GM21390 (cell line): Measurements from ENCODE around the gene TSHR.

ENCODE experiments used
- ATAC-seq: cut with Tn5 transposase; IDR thresholded peaks from one replicate; pipeline ENCODE4 v1.9.1; 2021; ENCODE audit not compliant: unreplicated experiment

Gene TSHR

DNA sequence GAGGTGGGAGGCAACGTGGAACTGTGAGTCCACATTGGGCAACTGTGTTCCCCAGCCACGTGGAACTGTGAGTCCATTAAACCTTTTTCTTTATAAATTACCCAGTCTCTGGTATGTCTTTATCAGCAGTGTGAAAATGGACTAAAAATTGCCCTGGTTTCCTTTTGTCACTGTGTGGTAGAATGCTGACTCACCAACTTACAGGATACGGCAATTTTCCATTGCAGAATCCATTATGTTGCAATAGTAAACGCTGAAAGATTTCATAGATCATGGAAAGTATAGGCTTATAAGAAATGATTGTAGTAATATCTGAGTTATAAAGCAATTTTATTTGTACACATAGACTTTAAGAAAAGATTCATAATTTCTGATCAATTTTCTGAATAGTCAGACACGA is 172.4 kb downstream of the TSHR start:
- ATAC-seq, result no peak

- ATAC-seq, result no peak
Measured at GRCh38 chr14:81129242-81129641, 173.8 kb downstream of the TSHR start.

GRCh38 chr14:81132468-81132867 is 177.0 kb downstream of the TSHR start:
- no peak for ATAC-seq

DNA sequence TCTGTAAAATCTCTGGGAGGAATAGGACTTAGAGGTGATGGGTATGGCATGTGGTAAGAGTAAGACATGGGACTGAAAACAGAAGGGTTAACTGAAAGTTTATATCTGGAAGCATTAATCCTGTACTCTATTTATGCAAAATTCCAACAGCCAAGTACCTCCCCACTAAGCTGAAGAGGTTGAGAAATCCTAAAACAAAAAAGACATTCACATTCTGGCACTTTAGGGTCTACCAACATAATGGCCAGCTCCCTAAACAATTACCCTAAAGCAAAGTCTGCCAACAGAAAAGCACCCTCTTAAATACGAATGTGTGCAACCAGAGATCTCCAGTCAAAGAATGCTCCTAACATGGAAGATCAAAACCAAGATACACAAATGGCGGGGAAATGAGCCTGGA is 178.0 kb downstream of the TSHR start:
- ATAC-seq, result no peak

DNA sequence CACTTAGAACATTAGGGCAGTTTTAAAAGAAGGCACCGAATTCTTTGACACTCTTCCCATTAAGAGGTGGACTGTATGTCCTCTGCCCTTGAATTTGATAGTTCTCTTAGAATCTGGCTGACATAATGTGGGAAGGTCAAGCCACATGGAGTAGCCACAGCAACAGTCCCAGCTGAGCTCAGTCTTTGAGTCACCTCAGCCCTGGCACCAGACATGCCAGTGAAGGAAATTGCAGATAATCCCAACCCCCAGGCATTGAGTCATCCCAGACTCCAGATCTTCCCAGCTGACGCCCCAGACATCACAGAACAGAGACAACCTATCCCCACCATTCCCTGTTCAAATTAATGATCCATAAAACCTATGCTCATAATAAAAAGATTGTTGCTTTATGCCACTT is 181.9 kb downstream of the TSHR start:
- no peak for ATAC-seq

DNA sequence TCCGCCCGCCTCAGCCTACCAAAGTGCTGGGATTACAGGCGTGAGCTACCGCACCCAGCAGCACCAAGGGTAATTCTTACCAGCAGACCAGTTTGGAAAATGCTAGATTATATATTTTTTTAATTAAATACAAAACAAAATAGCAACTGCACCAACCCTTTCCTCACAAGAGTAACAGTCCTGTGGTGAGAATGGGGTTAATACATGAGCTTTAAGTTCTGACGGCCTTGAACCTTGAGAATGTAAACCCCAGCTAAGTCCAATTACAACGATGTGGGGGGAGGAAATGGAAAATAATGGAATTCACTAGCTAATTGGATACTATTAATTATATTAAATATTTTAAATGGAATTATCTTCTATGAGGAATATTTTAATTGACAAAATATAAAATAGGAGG is 183.0 kb downstream of the TSHR start:
- ATAC-seq, result no peak

DNA sequence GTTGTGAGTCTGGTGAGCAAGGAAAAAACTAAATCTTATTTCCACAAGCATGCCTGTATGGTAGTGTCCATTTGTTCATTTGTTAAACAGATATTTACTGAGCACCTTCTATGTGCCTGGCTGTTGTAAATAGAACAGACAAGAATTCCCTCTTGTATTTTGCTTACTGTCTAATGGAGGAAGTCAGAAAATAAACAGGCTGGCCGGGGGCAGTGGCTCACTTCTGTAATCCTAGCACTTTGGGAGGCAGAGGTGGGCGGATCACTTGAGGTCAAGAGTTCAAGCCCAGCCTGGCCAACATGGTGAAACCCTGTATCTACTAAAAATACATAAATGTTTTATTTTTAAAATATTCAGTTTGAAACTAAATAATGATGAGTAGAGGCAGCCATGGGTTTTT is 186.0 kb downstream of the TSHR start:
- ATAC-seq, result no peak

- no peak for ATAC-seq
Measured at GRCh38 chr14:81143793-81144192, 188.4 kb downstream of the TSHR start.

DNA sequence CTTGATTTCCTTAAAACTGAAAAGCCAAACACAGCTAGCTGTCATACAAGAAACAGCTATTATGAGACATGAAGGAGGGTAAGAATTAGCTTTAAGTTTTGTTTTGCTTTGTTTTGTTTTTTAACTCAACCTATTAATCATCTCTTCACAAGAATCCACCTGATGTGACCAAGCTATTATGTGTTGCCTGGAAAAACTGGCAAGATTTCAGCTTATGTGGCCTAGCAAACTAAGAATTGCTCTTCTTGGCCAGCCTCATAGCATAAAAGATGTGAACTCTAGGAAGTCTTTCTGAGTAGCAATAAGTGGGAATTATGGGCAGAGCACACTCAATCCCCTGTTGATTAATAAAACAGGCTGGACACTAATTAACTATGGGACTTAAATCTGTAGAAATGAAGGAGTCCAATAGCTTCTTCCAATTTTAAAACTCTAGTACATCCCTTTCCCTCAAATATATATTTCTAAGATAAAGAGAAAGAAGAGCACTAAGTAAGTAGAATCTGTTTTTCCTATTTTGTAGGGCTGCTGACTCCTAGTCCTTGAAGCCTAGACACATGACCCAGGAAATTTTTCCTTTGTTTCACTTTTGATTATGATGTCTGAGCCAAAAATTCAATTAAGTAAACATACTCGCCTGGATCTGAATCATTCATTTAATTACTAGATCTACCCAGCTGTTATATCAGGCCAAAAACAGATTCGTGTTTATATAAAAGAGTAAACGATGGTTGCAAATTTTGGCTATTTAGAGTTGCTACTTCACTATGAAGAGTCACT is 189.6 kb downstream of the TSHR start:
- no peak for ATAC-seq

DNA sequence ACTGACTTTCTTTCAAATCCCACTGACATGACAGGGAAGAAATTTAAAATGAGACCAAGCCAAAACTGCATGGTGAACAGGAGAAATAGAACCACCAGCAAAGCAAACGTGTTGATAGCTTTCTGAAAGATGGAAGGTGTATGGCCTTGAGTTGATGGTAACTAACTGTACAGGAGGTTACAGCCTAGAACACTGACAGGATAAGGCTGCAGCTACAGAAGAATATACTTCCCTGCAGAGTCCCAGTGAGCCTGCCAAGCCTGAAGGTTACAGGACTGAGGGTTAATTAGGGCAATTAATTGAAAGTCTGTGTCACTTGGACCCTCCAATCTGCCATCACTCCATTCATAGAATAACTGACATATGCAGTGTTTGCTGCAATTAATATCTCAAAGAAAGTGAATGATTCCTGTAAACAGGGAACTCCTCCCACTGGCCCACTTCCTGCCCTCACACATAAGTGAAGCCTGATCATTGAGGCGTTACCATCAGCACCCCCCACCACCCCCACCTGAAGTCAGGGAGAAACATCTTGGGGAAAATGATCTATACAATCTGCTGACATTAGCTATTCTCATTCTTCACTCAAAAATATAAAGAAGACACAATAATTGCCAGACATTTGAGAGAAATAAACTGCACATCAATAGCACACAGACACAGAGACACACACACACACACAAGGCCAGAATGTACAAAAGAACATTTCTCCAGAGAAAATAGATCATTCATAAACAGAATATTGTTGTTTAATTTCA is 191.9 kb downstream of the TSHR start:
- ATAC-seq, result peak; percentile 80

DNA sequence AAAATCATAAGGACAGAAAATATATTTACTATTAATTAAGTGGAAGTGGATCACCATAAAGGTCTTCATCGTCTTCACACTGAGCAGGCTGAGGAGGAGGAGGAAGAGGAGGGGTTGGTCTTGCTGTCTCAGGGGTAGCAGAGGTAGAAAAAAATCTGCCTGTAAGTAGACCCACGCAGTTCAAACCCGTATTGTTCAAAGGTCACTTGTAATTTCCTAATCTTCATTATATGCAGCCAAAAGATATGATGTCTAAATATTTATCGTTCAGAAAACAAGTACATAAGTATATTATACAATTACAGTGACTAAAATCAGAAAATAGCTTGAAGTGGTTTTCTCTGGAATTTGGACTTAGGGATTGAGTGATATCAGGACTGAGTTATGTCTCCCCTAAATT is 193.2 kb downstream of the TSHR start:
- no peak for ATAC-seq

DNA sequence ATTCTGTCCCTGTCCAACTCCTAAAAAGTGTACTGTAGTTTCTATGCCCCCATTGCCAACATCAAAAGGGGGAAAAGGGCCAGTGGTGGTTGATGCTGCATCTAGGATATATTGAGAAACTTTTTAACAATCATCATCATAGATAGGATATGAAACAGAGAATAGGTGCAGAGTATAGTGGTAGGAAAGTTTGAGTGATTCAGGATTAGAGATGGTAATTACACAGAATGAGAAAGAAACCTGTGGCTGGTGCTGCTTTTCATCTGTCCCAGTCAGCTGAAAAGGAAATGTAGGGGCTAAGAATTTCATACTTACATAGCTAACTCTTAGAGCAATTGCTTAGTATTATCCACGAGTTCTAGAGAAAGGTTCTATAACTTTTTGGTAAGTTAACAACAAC is 197.8 kb downstream of the TSHR start:
- ATAC-seq, result peak; percentile 55

DNA sequence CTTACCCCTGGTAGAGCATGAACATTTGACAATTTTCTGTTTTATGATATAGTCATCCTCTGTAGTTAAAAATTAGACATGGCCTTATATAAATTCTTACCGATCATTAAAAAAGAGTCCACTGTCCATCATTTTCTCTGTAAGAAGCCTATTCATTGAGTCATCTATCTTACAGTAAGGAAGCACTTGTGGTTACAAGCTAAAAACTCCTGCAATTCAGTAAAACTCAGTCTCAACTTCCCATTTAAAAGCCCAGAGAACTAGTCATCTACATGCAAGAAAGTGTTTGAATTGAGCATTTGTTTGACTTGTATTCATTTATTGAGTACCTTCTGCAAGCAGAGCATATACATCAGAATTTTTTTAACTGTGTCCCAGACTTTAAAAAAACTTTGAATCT is 202.0 kb downstream of the TSHR start:
- no peak for ATAC-seq

GRCh38 chr14:81161088-81161487 is 205.7 kb downstream of the TSHR start:
- no peak for ATAC-seq

DNA sequence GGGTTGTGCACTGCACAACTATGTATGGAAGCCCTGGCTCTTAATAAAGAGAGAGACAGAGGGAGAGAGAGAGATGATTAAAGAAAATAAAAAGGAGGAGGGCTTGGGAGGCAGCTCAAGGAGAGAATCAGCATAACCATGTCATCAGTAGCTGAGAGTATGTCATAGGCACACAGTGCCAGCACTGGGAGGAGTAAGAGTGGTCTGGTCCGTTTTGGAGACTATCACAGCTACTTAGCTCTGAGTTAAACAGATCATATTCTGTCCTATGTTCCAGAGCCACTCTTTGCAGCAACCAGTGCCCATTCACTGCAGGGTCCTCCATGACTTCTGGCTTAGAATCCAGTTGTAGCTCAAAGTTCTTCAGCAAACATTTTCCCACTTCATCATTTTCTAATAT is 206.3 kb downstream of the TSHR start:
- ATAC-seq, result no peak

DNA sequence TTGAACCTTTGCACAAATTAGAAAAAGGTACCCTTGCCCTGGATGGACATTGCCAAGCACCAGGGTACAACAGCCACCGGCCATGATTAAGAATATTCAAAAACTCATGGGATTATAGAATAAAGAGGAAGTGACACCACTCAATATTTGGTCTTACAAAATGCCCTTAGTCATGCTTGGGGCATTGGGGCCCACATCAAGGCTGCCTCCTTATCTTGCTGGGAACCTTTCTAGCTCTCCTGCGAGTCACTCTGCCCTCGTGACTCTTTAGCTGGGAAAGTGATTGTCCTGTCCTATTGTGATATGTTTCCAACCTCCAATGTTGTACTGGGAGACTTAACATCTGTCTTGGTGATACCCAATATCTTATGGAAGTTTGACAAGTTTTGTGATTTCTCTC is 207.5 kb downstream of the TSHR start:
- no peak for ATAC-seq

DNA sequence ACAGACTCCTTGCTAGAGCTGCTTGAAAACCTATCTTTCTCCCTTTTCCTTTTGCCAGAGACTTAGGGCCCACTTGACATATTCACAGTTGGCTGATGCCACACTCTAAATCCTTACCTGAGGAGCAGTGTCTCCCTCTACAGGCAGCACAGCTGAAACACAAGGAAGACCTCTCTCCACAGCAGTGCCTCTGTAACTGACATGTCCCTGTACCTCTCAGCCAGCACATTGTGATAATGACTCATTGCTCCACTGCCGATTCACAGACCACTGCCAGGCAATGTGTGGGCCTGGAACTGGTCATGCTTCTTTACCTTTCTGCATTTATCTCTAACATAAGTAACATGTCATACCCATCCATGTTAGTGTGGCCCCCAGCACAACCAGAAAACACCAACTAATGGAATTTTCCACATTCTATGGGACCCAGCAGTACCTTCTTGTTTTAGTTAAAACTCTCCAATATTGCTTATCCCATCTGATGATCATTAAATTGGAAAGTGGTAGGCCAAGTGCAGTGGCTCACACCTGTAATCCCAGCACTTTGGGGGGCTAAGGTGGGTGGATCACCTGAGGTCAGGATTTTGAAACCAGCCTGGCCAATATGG is 208.8 kb downstream of the TSHR start:
- peak; percentile 94 for ATAC-seq

GRCh38 chr14:81165188-81165587 is 209.8 kb downstream of the TSHR start:
- ATAC-seq, result no peak

DNA sequence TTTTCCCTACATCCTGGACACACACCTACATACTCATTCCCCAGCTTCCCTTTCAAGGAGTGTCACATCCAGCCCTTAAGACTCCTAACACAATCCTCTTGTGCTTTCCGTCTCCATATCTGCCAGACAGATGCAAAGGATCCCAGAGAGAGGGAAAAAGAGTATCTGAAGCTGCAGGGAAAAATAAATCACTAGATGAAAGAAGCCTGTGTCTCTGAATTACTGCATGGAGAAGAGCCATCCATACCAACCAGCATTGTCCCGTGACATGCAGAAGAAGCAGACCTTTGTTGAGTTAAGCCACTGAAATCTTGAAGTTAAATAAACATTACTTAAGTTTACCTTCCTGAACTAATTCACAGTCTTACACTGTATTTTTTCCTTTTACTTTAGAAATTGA is 210.7 kb downstream of the TSHR start:
- no peak for ATAC-seq

DNA sequence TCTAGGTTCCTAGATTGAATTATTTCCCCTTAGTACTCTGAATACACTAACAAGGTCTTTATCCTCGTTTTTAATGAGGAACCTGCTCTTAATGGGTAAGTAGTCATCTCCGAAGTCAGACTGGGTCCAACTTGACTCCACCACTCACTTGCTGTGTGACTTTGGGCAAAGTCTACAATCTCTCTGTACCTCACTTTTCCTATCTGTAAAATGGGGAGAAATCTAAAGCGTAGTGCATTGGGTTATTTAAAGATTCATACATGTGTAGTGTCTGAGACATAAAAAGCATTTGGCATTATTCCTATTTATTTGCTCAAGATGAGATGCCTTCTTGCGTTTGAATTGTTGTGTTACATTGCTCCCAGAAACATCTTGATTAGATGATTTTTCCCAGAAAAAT is 213.8 kb downstream of the TSHR start:
- ATAC-seq, result no peak

GRCh38 chr14:81169711-81170103 is 214.3 kb downstream of the TSHR start:
- ATAC-seq, result peak; percentile 15
